Measurements from ENCODE around the gene NCAPH2. TPM values are rescaled to one million over a fixed set of nuclear protein-coding genes. Genes with fewer than 3 reads are reported as not detected.

NCAPH2 gene
- total RNA-seq, 4 donors from 2014 or later: 40.7 to 54.3 (median 41.5) TPM

DNA sequence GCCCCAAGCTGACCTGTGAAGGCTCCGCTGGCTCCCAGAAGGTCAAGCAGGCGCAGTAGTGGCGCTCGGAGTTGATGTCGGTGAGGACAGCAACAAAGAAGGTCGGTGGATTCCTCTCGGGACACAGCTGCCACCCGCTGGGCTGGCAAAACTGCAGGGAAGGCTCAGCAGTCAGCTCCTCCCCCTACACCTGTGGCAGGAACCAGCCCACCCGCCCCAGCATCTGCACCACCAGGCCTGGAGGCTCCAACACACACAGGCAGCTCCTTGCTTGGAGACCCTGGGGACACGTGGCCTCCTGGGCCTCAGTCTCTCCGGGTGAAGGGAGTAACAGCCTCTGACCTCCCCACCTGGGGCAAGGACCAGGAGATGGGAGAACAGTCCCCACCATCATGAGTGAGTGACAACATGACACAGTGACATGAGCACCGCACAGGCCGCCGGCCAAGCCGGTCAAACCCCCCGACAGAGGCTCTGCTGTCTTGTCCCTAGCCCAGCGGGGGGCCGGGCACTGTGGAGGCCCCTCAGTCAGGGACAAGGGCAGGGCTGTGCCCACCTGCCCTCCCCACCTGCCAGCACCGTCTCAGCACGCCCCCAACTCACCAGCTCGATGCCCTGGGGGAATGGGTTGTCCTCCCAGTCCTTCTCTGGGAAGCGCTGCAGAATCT is 40.1 kb upstream of the NCAPH2 start:
- intact Hi-C loops (cut with DNase I; ENCODE audit: low total_unique reads): no loop called here
- H3K4me3 ChIP-seq (ENCODE audit: low read depth, poor library complexity, severe bottlenecking): no peak overlapping the region
- no peak for DNase-seq (ENCODE audit: low spot score in 2 of 2)
- TF ChIP-seq, protein P1, sequence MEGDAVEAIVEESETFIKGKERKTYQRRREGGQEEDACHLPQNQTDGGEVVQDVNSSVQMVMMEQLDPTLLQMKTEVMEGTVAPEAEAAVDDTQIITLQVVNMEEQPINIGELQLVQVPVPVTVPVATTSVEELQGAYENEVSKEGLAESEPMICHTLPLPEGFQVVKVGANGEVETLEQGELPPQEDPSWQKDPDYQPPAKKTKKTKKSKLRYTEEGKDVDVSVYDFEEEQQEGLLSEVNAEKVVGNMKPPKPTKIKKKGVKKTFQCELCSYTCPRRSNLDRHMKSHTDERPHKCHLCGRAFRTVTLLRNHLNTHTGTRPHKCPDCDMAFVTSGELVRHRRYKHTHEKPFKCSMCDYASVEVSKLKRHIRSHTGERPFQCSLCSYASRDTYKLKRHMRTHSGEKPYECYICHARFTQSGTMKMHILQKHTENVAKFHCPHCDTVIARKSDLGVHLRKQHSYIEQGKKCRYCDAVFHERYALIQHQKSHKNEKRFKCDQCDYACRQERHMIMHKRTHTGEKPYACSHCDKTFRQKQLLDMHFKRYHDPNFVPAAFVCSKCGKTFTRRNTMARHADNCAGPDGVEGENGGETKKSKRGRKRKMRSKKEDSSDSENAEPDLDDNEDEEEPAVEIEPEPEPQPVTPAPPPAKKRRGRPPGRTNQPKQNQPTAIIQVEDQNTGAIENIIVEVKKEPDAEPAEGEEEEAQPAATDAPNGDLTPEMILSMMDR (IDR thresholded peaks at IDR 0.05): no peak
- no peak for TF ChIP-seq POLR2A (IDR thresholded peaks at IDR 0.05)
- 91 to 92% methylated on average over 12 to 21 of the region's 22 CpGs for WGBS, 2 donors

DNA sequence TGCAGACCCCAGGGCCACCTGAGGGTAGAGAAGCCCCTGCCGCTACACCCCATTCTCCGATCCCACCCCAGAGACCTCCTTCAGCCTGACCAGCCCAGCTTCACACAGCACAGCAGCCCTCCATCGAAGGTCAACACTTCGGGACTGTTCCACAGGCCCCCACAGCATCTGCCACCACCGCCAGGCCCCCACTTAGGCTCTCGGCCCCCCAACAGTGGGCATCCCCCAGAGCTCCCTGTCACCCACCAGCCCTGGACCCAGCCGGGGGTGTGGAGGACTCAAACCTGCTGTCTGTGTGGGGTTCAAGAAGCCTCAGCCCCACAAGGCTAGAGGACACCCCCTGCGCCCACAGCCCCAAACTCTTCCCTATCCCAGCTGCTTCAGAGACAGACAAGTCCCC is 39.4 kb upstream of the NCAPH2 start:
- no peak for DNase-seq (ENCODE audit: low spot score in 2 of 2)
- H3K4me3 ChIP-seq (ENCODE audit: low read depth, poor library complexity, severe bottlenecking): no peak overlapping the region
- intact Hi-C loops (cut with DNase I; ENCODE audit: low total_unique reads): no loop called here
- WGBS, 2 donors: 84 to 90% methylated on average over 8 of the region's 8 CpGs
- TF ChIP-seq, protein P1 (IDR thresholded peaks at IDR 0.05): no peak
- no peak for TF ChIP-seq POLR2A (IDR thresholded peaks at IDR 0.05)

DNA sequence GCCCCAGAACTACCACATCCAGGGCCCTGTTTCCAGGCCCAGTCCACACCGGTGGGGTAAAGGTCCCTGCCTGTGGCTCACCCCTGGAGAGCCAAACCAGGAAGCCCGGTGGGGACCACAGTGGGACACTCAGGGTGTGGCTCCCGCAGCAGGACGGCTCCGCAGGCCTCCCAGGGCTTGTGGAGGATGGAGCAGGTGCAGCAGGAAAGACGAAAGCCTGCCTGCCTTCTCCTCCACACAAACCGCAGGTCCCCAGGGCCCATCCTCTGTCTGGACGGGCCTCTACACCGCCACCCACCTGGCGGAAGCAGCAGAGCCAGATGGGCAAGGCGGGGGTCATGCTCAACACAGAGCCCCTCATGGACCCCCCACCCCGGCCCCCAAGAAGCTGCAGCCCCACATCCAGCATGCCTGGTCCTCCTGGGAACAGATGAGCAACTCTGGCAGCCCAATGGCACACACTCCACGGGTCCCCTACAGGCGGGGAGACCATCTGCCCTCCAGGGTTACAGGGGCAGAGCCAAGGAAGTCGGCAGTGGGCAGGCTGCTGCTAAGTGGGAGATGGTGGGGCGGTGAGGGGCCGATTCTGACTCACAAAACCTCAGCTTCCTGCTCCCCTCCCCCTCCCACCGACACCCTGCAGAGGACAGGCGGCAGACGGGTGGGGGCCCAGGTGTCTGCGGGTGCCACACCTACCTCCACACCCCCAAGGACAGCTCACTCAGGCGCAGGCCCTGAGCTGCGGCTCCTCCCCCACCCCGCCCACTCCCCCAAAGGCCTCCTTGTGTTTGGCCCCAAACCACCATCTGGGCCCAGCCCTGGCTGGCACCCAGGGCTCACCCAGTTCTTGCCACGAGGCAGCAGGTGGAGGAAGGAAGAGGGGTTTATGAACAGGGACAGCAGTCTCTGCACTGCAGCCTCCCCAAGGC is 38.4 kb upstream of the NCAPH2 start:
- 18 to 31% methylated on average over 13 to 24 of the region's 25 CpGs for WGBS, 2 donors
- H3K4me3 ChIP-seq (ENCODE audit: low read depth, poor library complexity, severe bottlenecking): no peak overlapping the region
- intact Hi-C loops (cut with DNase I; ENCODE audit: low total_unique reads): no loop called here
- TF ChIP-seq POLR2A (IDR thresholded peaks at IDR 0.05): no peak
- peak; percentile 57 to 94 for DNase-seq (ENCODE audit: low spot score in 2 of 2)

DNA sequence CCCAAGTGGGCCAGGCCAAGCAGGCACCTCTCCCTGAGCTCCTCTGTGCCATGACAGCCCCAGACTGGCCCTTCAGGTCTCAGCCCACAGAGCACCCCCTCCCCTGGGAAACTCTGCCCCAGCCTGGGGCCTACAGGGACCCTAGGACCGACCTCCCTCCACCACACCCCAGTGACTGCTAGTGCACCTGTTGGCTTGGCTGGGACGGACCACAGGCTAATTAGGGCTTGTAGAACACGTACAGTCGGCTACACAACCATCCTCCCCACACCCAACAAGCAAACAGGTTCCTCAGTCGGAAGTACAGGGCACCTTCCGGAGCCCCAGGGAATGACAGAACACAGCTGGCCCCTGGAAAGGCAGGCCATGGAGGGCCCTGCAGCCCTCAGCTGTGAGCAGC is 37.5 kb upstream of the NCAPH2 start:
- intact Hi-C loops (cut with DNase I; ENCODE audit: low total_unique reads): no loop called here
- TF ChIP-seq, protein P1 (IDR thresholded peaks at IDR 0.05): no peak
- TF ChIP-seq POLR2A (IDR thresholded peaks at IDR 0.05): no peak
- 58 to 64% methylated on average over 6 of the region's 6 CpGs for WGBS, 2 donors
- DNase-seq (ENCODE audit: low spot score in 2 of 2): no peak
- no peak overlapping the region for H3K4me3 ChIP-seq (ENCODE audit: low read depth, poor library complexity, severe bottlenecking)

DNA sequence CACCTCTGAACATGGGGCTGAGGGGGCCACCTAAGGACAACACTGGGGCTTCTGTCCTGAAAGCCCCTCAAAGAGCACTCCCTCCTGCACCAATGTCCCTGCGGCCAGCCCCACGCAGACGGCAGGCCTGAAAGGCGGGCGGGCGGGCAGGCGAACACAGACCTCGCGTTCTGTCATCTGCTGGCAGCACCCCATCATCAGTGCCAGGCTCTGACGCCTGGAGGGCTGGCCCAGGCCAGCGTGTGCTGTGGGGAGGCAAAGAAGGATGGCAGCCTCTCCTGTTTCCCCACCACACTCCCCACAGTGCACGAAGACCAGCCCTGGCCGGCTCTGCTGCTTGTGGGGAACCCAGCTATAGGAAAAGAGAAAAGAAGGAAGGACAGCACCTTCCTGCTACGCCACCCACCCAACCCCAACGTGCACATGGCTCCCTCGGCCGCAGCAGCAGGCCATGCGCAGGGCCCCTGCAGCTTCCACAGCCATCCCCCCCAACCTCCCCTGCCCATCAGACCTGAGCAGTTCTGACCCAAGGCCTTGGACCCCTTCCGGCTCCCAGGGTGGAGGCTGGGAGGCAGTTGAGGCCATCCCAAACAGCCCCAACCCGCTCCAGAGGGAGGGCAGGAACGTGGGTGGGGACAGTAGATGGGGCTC is 36.7 kb upstream of the NCAPH2 start:
- no peak for TF ChIP-seq POLR2A (IDR thresholded peaks at IDR 0.05)
- TF ChIP-seq, protein P1 (IDR thresholded peaks at IDR 0.05): no peak
- H3K4me3 ChIP-seq (ENCODE audit: low read depth, poor library complexity, severe bottlenecking): no peak overlapping the region
- no peak for DNase-seq (ENCODE audit: low spot score in 2 of 2)
- intact Hi-C loops (cut with DNase I; ENCODE audit: low total_unique reads): no loop called here
- WGBS, 2 donors: 37 to 53% methylated on average over 18 to 20 of the region's 21 CpGs

DNA sequence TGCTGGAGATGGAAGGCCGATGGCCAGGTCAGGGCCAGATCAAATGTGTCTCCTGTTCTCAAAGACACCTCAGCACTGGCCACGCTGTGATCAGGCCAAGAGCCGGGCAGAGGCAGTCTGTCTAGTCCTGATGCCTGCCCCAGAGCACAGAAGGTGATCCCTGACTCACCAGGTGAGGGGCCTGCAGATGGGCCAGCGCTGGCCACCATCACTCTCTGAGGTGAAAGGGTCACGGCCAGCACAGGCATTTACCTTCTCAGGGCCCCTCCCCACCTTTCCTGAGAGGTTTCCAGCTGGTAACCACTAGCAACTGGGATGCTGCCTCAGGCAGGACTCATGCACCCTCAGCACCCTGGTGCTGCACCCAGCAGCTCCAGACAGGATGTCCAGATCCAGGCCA is 36.1 kb upstream of the NCAPH2 start:
- intact Hi-C loops (cut with DNase I; ENCODE audit: low total_unique reads): no loop called here
- 27 to 73% methylated on average over 2 to 5 of the region's 5 CpGs for WGBS, 2 donors
- H3K4me3 ChIP-seq (ENCODE audit: low read depth, poor library complexity, severe bottlenecking): no peak overlapping the region
- no peak for DNase-seq (ENCODE audit: low spot score in 2 of 2)
- TF ChIP-seq, protein P1 (IDR thresholded peaks at IDR 0.05): no peak
- no peak for TF ChIP-seq POLR2A (IDR thresholded peaks at IDR 0.05)
